Stimulated activated CD4-positive, alpha-beta T cell treated with anti-CD3 and anti-CD28 coated beads, Interleukin-1b, Interleukin-23, amount 100 ng/mL, for 24 hours (primary cell): ENCODE results near the gene SORCS1.

Source experiments
- DNase-seq, 4 experiments: peaks; one replicate each; pipeline ENCODE4 v3.0.0-alpha.2; 2020; ENCODE audit warnings: low read depth in 4 of 4, low spot score in 1 of 4

SORCS1 gene

DNA sequence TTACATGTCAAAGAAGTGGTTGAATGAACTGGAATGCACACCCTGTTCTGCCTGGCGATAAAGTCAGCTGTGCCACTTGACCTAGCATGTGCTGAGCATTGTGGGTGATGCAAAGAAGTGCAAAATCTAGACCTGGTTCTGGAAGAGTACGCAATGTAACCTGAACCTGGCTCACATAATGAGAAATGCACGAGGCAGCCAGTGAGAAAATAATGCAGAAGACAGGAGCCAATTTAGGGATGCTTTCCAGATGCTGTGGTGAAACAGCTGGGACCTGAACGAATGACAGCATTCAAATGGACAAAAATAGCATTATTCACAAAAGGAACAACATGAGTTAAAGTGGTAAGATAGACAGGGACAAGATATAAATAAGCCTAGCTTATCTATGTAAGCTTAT, 402.6 kb downstream of the SORCS1 start:
- DNase-seq: no peak

DNA sequence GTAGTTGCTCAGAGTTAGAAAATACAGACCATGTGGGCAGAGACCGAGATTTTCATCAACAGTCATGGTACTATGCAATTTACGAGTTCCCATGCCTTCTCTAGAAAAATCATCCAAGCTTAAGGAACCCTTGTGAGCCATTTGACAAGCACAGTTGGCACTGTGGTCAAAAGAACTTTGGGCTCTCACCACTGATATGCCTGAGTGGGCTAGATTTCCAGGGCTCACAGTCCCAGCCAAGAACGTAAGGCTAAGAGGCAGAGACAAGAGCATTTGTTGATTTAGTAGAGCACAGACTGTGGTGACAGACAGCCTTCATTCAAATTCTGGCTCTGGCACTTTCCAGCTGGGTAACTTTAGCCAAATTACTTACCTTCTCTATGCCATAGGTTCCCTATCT, 407.0 kb downstream of the SORCS1 start:
- no peak for DNase-seq

DNA sequence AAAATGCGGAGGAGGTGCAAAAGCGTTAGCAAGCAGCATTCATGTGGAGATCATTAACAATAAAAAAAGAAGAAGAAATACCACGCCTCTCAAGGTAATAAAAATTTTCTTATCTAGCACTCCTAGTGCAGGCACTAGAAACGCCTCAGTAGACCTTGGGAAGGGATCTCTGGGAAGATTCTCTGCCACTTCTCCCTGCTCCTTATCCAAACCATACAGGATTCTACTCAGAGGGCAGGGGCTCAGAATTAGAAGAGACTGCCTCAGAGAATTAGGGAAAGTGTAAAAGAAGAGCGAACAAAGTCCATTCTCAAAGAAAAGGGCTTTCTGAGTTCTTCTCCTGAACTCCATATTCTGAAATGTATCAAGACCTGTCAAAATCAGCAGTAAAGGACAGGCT, 413.4 kb downstream of the SORCS1 start:
- no peak for DNase-seq

DNA sequence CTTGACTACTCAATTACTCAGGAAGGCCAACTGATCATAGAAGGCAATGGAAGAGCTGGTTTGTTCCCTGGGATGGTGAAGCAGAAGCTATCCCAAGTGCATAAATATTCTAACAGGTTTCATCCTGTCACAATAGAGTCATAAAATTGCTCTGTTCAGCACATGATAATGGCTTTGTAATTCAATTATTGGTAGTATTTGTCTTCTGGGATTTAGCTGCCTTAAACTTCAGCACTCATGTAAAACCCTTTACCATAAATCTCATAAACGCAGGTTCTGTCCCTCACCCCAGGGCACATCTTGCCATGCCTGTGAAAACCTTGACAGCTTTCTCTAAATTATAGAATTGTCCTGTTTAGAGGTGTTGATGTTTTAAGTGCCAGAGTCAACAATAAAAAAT, 417.6 kb downstream of the SORCS1 start:
- no peak for DNase-seq

DNA sequence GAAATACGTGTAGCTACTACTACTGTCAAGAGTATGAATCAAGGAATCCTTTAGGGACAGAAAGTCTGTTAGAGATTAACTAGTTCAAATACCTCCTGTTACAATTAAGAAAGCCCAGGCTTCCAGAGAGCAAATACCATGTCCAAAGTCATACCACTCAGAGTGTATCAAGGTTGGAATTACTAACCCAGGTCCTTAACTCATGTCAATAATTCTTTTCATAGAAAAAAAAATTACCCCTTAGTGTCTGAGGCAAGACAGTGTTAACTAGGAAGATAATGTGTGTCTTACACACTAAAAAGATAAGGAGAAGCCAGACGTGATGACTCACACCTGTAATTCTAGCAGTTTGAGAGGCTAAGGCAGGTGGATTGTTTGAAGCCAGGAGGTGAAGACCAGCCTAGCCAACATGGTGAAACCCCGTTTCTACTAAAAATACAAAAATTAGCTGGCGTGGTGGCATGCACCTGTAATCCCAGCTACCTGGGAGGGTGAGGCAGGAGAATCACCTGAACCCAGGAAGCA, 423.4 kb downstream of the SORCS1 start:
- DNase-seq: no peak

DNA sequence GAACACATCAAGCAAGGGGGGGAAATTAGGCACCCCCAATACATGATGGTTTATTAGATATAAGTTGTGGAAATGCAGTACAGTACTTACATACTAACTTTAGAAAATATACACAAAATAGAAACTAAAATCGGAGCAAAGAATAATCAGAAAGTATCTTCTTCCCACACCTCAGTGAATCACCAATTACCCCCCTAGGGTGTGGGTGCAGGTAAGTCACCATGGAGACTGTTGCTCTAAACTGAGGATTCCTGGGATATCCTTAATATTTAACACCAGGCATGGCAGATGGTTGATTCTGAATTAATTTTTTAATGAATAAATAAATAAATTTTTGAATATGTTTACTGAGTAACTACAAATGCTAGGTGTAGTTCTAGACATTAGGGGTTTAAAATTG, 424.4 kb downstream of the SORCS1 start:
- DNase-seq: no peak

DNA sequence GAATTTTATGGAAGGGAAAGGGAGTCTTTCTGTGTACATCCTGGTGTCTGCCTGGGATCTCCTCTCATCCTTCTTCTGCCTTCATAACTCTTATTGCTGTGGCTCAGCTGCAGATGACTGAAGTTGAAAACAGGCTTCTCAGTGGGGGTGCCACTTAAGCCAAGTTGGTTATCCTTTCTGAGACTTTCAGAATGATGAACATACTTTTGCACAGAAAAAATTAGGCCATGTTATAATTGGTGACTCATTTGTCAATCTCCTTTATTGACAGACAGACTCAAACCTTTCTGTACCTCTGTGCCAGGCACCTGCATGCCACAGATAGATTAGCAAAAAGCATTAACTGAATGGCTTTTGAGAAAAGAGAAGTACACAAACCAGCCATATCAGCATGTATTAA, 430.3 kb downstream of the SORCS1 start:
- DNase-seq: no peak

DNA sequence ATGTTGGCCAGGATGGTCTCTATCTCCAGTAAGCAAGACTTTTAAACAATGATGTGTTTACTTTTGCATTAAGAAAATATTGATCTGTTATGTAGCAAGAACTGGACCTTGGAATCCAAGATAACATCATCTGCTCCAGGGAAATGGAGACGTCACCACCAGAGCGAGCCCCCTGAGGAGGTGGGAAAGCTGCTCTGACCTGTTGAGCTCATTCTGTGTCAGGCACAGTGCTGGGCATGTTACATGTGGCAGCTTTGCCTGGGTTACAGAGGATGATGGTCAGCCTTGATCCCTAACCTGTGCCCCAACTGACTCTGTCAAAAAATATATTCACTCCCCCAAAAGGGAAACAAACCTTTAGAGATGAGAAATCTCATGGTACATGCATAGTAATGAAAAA, 436.3 kb downstream of the SORCS1 start:
- DNase-seq: no peak

DNA sequence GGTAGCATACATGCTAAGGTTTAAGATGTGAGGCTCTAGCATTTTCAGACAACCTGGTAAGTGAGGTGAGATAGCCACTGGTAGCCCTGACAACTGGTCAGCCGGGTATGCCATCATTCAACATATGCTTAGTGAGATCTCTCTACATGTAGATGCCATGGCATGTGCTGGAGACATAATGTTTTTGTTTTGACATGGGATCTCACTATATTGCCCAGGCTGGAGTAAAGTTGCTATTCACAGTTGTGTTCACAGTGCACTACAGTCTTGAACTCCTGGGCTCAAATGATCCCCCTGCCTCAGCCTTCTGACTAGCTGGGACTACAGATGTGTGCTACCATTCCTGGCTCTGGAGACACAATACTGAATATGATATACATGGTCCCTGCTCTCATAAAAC, 437.3 kb downstream of the SORCS1 start:
- no peak for DNase-seq

DNA sequence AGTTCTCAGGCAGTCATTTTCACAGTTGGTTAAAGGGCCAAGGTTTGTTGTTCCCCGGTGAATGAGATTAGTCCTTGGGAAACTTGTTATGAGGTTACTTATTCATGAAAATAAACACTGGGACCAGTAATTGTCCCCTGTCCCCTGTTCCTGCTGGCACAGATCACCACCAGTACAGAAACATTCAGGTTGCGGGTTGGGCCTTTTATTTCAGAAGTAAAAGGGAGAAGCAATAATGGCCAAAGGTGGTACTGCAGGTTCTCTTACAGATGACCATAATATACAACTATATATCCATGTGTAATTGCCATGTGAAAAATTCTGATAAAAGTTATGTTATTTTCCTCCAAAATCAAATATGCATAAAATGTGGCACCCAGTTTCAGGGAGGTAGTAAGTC, 442.0 kb downstream of the SORCS1 start:
- no peak for DNase-seq

DNA sequence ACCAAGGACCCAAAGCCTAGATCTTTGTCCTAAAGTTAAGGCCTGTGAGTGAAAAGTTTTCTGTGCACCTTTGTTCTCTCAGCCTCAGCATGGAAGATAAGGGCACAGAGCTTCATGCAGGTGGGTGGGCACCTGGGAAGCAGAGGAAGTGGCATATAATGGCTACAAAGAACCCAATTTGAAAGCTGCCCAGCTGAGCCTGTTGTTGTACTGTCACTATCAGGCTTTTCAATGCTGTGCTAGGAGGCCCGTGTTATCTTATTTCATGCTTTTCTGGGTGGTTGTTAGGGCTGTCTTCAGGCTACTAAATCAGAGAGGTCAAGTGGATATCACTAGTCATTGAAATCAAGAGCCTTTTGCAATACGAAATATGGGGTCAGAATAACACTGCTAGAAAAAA, 443.8 kb downstream of the SORCS1 start:
- no peak for DNase-seq

DNA sequence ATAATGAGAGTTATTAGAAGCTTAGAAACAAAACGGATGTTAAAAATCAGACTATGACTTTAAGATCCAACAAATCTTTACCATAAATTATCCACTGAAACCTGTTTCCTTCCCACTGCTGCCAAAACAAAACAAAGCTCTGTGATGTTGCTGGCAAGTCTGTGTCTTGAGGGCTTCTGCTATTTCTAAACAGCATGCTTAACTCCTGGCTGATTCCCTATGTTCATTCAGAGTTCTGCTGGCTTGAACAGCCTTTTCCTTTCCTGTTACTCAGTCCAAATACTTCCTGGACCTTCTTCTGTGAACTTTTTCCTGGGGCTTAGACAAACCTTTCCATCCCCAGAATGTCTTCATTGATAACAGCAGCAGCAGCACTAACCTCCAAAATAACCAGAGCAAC, 448.1 kb downstream of the SORCS1 start:
- DNase-seq: no peak

DNA sequence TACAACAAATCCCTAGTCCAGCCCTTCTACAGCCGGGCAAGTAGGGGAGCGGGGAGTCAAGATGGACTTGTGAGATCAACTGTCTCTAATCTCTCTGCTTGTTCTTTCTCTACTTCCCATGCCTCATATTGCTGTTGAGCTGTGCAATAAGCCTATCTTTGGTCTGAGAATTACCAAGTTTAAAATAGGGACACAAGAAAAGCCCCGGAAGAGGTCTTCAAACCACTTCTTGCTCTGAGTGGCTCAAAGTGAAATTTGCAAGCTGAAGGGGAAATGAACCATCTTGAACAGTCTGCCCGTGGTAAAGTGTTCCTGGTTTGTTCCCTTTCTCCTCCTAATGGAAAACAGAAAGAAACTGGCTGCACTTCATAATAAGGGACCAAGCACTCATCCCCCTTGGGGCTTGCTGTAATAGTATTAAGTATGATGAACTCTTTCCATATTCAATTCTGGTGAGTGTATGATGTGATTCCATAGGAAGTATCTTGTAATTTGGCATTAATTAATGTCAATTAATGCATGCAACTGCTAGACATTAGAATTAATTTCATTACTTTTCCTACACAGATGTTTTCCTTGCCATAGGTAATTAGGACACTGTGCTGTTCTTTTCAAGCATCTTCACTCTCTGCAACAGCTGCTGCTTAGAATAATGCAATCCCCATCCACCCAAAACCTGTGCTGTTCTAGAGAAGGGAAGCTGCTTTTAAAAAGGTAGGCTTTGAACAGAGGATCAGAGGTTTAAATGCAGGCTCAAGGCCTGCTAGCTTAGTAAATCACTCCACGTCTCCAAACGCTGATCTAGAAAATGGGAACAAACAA, 449.6 kb downstream of the SORCS1 start:
- DNase-seq: no peak

DNA sequence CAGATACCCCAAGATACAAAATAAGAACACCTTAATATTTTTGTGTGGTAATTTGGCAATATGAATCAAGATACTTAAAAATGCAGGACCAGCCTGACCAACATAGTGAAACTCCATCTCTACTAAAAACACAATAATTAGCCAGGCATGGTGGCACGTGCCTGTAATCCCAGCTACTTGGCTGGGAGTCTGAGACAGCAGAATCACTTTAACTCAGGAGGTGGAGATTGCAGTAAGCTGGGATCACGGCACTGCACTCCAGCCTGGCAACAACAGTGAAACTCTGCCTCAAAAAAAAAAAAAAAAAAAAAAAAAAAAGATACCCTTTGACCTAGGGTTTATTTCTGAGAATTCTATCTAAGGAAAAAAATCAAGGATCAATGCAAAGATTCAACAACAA, 450.7 kb downstream of the SORCS1 start:
- DNase-seq: no peak

DNA sequence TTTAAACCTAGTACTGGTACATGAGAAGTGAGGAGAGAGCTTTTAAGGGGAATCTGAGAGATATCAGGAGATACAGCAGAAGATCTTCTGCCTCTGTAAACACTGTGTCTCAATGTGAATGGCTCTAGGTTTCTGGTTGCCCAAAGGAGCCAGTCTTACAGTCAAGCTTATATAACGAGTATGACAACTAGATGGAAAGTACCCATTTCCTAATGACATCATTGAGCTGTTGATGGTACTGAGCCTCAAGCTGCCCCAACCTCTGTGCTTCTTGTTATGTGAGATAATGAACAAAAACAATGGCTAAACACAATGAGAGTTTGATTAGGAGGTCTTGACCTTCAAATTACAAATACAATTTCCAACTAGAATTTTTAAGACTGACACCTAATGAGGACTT, 451.5 kb downstream of the SORCS1 start:
- no peak for DNase-seq

DNA sequence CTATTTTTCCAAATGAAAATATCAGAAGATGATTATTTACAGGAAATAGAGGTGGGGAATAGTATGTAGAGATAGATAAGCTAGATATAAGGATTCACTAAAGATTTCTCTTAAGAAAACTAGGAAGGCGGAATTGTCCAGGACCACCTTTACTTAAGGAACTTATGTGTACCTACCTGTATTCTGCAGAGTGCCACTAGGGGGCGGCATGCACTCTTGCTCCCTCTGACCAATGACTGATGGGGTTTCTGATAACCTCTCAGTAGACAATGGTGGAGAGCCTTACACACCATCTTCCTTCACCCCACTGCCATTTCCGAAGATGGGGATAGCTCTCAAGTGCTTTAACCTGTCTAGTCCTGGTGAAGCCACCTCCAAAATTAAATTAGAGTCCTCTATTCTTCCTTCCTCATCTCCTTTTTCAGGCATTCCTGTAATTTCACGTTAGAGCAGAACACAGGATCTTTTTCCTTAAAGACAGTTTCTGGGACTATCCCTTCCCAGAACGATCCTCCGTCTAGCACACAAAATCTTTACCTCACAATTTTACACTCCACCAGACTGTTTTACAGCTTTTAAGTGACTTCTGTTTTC, 453.1 kb downstream of the SORCS1 start:
- DNase-seq: peak in 2 of 4 experiments; percentile 5 to 15

DNA sequence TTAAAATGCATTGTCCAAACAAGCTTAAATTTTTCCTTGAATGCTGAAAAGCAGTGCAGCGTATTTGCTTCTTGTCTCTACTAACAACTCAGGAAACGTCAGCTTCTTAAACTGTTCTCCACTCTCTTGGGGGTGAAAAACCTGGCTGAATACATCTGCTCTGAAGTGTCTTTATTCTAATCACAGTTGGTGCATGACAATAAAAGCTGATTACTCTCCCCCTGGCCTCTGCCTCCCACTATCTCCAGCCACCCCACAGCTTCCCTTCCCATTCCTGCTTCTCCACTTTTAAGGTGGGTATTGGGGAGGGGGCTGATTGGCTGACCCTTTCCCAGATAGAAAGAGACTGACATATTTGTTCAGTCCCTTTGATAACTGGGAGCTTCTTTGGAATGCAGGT, 456.0 kb downstream of the SORCS1 start:
- DNase-seq: no peak

DNA sequence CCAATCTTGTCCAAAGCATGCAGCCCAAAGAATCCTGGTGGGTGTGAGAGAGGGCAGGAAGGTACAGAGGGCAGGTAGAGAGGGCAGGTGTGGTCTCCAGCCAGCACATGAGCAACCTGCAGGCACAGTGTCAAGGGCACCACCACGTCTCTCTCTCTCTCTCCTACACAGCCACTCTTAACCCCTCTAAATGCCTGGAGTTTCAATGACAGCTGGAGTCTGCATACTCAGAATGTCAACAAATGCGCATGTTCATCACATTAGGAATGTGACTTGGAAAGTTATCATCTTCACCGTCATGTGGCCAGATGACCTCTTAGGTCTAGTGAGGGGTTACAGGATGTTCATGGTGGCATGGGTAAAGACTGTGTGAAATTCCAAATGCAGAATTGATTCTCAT, 456.8 kb downstream of the SORCS1 start:
- DNase-seq: no peak

DNA sequence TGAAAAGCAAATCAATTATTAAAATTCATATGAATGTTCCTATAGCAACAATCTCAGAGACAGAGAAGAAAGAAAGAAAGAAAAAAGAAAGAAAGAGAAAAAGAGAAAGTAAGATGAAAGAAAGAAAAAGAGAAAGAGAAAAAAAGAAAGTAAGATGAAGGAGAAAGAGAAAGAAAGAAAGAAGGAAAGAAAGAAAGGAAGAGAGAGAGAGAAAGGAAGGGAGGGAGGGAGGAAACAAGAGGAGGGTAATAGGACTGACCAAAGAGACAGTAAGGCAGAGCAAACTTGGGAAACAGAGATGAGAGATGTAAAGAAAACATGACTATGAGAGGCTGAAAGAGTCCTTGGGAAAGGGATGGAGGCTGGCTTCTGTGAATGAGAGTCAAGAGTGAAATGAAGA, 458.4 kb downstream of the SORCS1 start:
- no peak for DNase-seq

DNA sequence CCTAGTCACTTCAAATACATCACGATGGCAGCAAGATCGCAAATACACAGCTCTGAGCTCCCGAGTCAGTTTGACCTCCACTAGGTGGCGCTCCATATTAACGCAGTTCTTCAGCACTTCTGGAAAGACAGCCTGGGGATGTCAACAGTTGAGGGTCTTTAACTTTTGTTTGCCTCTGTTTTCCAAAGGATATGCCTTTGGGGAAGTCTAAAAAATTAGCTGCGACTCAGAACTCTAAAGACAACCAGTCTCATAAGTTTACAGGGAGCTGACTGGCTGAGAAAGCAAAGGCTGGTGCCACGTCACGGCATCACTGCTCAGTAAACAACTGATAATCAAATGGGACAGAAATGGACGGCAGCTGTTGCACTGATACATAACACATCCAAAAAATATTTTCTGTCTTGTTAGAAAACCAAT, 458.8 kb downstream of the SORCS1 start:
- DNase-seq: peak in 2 of 4 experiments; percentile 2

DNA sequence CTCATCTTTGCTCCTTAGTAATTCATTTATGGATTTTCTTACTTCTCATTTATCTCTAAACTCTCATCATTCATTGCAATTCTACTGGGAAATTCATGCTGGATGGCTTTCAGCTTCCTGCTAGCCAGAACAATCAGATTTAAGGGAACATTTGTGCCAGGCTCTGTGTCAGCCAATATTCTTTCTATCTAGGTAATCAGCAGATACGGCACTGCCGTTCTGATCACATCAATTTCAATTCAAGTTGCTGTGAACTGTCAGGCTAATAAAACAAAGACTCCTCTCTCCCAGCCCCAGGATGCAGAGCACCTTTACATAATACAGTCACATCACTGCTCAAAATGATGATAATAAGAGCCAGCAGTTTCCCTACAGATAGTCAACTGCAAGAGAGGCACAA, 468.3 kb downstream of the SORCS1 start:
- DNase-seq: no peak

DNA sequence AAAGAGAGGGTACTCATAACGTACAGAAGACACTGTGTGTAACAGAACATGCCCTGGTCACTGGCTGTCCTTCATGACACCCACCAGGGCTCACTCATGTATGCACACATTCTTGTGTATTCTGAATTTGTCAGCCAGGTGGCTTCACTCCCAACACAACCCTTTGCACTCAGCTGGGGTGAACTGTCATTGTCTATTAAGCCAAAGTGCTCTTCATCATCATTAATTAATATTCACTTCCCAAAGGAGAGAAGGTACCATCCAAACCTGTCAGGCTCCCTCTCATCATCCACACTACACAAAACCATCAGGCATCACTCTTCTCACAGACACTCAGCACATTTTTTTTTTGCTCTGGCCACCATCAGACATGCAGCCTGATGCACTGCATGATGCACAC, 469.8 kb downstream of the SORCS1 start:
- DNase-seq: no peak

DNA sequence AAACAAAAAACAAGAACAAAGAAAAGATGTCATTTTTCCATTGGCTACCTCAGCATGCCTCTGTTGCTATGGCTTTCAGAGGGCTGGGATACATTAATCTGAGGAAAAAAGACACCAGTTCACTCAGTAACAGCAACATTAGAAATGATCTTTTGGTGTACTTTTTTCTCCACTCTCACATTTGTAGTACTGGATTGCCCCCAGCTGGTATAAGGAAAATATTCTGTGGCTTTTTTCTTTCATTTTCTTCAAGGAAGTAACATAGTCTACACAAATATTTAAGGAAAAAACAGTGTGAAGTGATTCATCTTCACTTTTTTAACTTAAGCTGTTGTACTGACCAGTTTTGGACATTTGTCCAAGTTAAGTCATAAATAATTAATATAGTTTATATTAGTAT, 482.3 kb downstream of the SORCS1 start:
- DNase-seq: no peak
